Suprapubic skin (tissue), 4 donors: ENCODE data around the gene MARCHF3. TPM values are rescaled to one million over a fixed set of nuclear protein-coding genes. Genes with fewer than 3 reads are reported as not detected.
A peak's percentile ranks its signal among the peaks of the same experiment; 100 is the strongest.

Experiments used
- DNase-seq, 2 donors: peaks; one replicate each; pipeline ENCODE4 v3.0.0-alpha.2; 2019; ENCODE audit warnings: low spot score in 2 of 2
- H3K27ac ChIP-seq: fragments of 200-600 bp; sonication (generic); one replicate; pipeline ENCODE4 v1.5.1; 2019
- H3K27me3 ChIP-seq: fragments of 200-600 bp; sonication (generic); one replicate; pipeline ENCODE4 v1.5.1; 2019
- H3K36me3 ChIP-seq: fragments of 200-600 bp; sonication (generic); one replicate; pipeline ENCODE4 v1.5.1; 2019
- H3K4me1 ChIP-seq: fragments of 200-600 bp; sonication (generic); one replicate; pipeline ENCODE4 v1.5.1; 2019
- H3K4me3 ChIP-seq: fragments of 200-600 bp; sonication (generic); one replicate; pipeline ENCODE4 v1.5.1; 2019; ENCODE audit warnings: mild to moderate bottlenecking
- H3K9me3 ChIP-seq: fragments of 200-600 bp; sonication (generic); one replicate; pipeline ENCODE4 v1.5.1; 2019
- CTCF ChIP-seq, 2 donors: fragments of 200-600 bp in 1 of 2; fragments of 450-650 bp in 1 of 2; sonication (generic) in 1 of 2; IDR thresholded peaks; one replicate each; pipeline ENCODE4 v1.5.1; 2016 to 2019; ENCODE audit warnings: antibody characterized with exemption in 2 of 2, mild to moderate bottlenecking in 1 of 2, moderate library complexity in 1 of 2
- EP300 ChIP-seq: sonication (generic); formaldehyde crosslinking; IDR thresholded peaks from one replicate; pipeline ENCODE4 v1.6.1; 2017; ENCODE audit warnings: antibody characterized with exemption
- POLR2A ChIP-seq, 2 donors: fragments of 450-650 bp; IDR thresholded peaks; one replicate each; pipeline ENCODE4 v1.6.1; 2017; ENCODE audit warnings: antibody characterized with exemption in 2 of 2, mild to moderate bottlenecking in 2 of 2, moderate library complexity in 2 of 2
- POLR2AphosphoS5 ChIP-seq, 3 donors: sonication (generic); formaldehyde crosslinking; IDR thresholded peaks; one replicate each; pipeline ENCODE4 v1.6.1; 2017; ENCODE audit warnings: antibody characterized with exemption in 3 of 3
- WGBS: methylation state at CpG from one replicate; pipeline ENCODE4 v1.1.5; 2018; 5-methylcytosine and 5-hydroxymethylcytosine counted together
- total RNA-seq, 4 donors: library from RNA; depleted of rRNA; stranded (reverse); fragments of >200 nt; gene quantifications; one replicate each; pipeline ENCODE4 v1.1.0, GENCODE V29; 2016

Gene MARCHF3
- total RNA-seq, 4 donors from 2014 or later: 13.9 to 34.8 (median 27.0) TPM

- TF ChIP-seq POLR2AphosphoS5 (IDR thresholded peaks at IDR 0.05): no peak
- TF ChIP-seq EP300: no peak
- no peak for TF ChIP-seq POLR2A (IDR thresholded peaks at IDR 0.05)
- TF ChIP-seq CTCF (IDR thresholded peaks at IDR 0.05): no peak
- 35% methylated on average over 26 of the region's 45 CpGs for WGBS
- H3K36me3 ChIP-seq: no peaks in the 10 kb centered on the region
- H3K27ac ChIP-seq: peak overlapping the region; percentile 89
- peaks cover 4% of the 10 kb centered on the region for H3K27me3 ChIP-seq
- DNase-seq: no peak
- no peaks in the 10 kb centered on the region for H3K9me3 ChIP-seq
- H3K4me1 ChIP-seq: peaks cover 24% of the 10 kb centered on the region
- peak overlapping the region; percentile 84 for H3K4me3 ChIP-seq
Measured at GRCh38 chr5:127031147-127031862, 947 bp upstream of the MARCHF3 start.

- Histone ChIP-seq H3K27me3 (peaks cover 4% of the 10 kb centered on the region), H3K4me1 (peaks cover 26% of the 10 kb centered on the region), H3K36me3 (no peaks in the 10 kb centered on the region), H3K4me3 (peak overlapping the region; percentile 84), H3K9me3 (no peaks in the 10 kb centered on the region), H3K27ac (peak overlapping the region; percentile 89)
- WGBS: 2% methylated on average over 18 of the region's 51 CpGs
- peak; percentile 73 to 83 for DNase-seq
- TF ChIP-seq EP300 (no peak), CTCF (IDR thresholded peaks at IDR 0.05) (peak; percentile 30 to 57), POLR2A (IDR thresholded peaks at IDR 0.05) (no peak)
Measured at GRCh38 chr5:127029581-127030258, 638 bp downstream of the MARCHF3 start.

GRCh38 chr5:127028822-127029457, 1.4 kb downstream of the MARCHF3 start:
- Histone ChIP-seq H3K36me3 (no peaks in the 10 kb centered on the region), H3K9me3 (no peaks in the 10 kb centered on the region), H3K4me3 (peak overlapping the region; percentile 84), H3K4me1 (peaks cover 26% of the 10 kb centered on the region), H3K27ac (no peak overlapping the region), H3K27me3 (peaks cover 4% of the 10 kb centered on the region)
- WGBS: 56% methylated on average over 12 of the region's 12 CpGs
- no peak for DNase-seq
- TF ChIP-seq POLR2A (IDR thresholded peaks at IDR 0.05): no peak
- TF ChIP-seq CTCF (IDR thresholded peaks at IDR 0.05): no peak
- TF ChIP-seq EP300: no peak
- TF ChIP-seq POLR2AphosphoS5 (IDR thresholded peaks at IDR 0.05): no peak

GRCh38 chr5:127027539-127027938, 2.8 kb downstream of the MARCHF3 start:
- peaks cover 26% of the 10 kb centered on the region for H3K4me1 ChIP-seq
- no peak overlapping the region for H3K27ac ChIP-seq
- H3K36me3 ChIP-seq: no peaks in the 10 kb centered on the region
- no peak overlapping the region for H3K4me3 ChIP-seq
- 94% methylated on average over 1 of the region's 1 CpG for WGBS
- TF ChIP-seq EP300 (no peak), CTCF (IDR thresholded peaks at IDR 0.05) (no peak), POLR2AphosphoS5 (IDR thresholded peaks at IDR 0.05) (no peak), POLR2A (IDR thresholded peaks at IDR 0.05) (no peak)
- DNase-seq: no peak
- H3K9me3 ChIP-seq: no peaks in the 10 kb centered on the region
- peaks cover 4% of the 10 kb centered on the region for H3K27me3 ChIP-seq

- TF ChIP-seq CTCF (IDR thresholded peaks at IDR 0.05): no peak
- TF ChIP-seq POLR2A (IDR thresholded peaks at IDR 0.05): no peak
- no peak for TF ChIP-seq EP300
- no peak for TF ChIP-seq POLR2AphosphoS5 (IDR thresholded peaks at IDR 0.05)
- H3K4me3 ChIP-seq: no peak overlapping the region
- H3K27ac ChIP-seq: no peak overlapping the region
- H3K9me3 ChIP-seq: no peaks in the 10 kb centered on the region
- H3K4me1 ChIP-seq: peaks cover 22% of the 10 kb centered on the region
- WGBS: 93% methylated on average over 2 of the region's 2 CpGs
- no peak for DNase-seq
- H3K27me3 ChIP-seq: no peaks in the 10 kb centered on the region
- H3K36me3 ChIP-seq: no peaks in the 10 kb centered on the region
Measured at GRCh38 chr5:127026166-127026565, 4.2 kb downstream of the MARCHF3 start.
